ENCODE data around the gene ZBBX. TPM values are rescaled to one million over a fixed set of nuclear protein-coding genes. Genes with fewer than 3 reads are reported as not detected.

ZBBX gene
- total and polyA plus RNA-seq, 2 of the 8 experiments (the other 6 are each of a cell fraction or from before 2014, with no cell fraction given), result 0.17 to 0.84 TPM

DNA sequence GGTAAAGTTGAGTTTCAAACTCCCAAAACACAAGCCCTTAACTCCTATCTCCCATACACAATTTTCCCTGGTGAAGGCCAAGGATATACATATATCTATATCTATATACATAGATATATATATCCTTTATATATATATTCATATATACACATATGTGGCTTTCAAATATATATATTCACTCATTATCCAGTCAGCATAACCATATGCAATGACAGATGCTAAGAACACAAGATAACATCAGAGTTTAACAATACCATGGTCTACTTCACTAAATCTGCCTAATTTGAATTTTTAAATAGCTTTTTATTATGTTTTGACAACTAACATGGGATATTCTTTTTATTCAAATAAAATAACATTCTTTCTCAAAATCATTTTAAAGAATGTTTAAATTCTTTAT lies 24.7 kb downstream of the ZBBX start:
- Histone ChIP-seq H2BK120ac (replicated peaks; ENCODE audit: low read depth, low read length) (no peak overlapping the region), H2BK15ac (ENCODE audit: low read length) (no peak overlapping the region), H3K36me3 (ENCODE audit: control insufficient read depth in 2 of 4, insufficient read depth in 4 of 4, low read length in 3 of 4) (no peaks in the 10 kb centered on the region), H3K27me3 (replicated peaks in 1 of 4; ENCODE audit: control insufficient read depth in 3 of 4, extremely low read depth in 1 of 4, insufficient read depth in 3 of 4, low read length in 3 of 4) (peaks cover 0 to 1% (median 0%) of the 10 kb centered on the region in 4 experiments; a peak in 1 of 7 replicates), H2AFZ (ENCODE audit: low read length) (no peak overlapping the region), H3K79me2 (ENCODE audit: control insufficient read depth in 1 of 2, insufficient read depth in 2 of 2, low read length in 2 of 2) (no peaks in the 10 kb centered on the region), H2BK5ac (ENCODE audit: low read depth, low read length) (no peak overlapping the region), H3K18ac (ENCODE audit: extremely low read depth, low read length) (no peak overlapping the region), H2BK12ac (ENCODE audit: low read depth, low read length) (no peak overlapping the region), H2BK20ac (ENCODE audit: low read length) (no peak overlapping the region), H3K4me3 (ENCODE audit: extremely low read depth in 1 of 4, insufficient read depth in 2 of 4, low read depth in 3 of 4, low read length in 4 of 4) (no peak overlapping the region), H4K20me1 (replicated peaks in 1 of 2; ENCODE audit: control insufficient read depth in 1 of 2, insufficient read depth in 2 of 2, low read length in 2 of 2) (no peaks in the 10 kb centered on the region), H4K5ac (ENCODE audit: insufficient read length, low read depth, low read length) (no peak overlapping the region), H3K27ac (ENCODE audit: low read depth, low read length) (no peak overlapping the region), H3K79me1 (ENCODE audit: low read depth, low read length) (no peaks in the 10 kb centered on the region), H4K91ac (replicated peaks; ENCODE audit: insufficient read length, low read length) (no peak overlapping the region), H2AK5ac (ENCODE audit: low read depth, low read length) (no peak overlapping the region), H3K23me2 (ENCODE audit: low read depth, low read length) (no peaks in the 10 kb centered on the region), H3K4me2 (ENCODE audit: insufficient read depth in 1 of 2, low read depth in 2 of 2, low read length in 2 of 2) (no peak overlapping the region), H3K9ac (replicated peaks in 1 of 4; ENCODE audit: extremely low read depth in 1 of 4, low read depth in 3 of 4, low read length in 3 of 4) (no peak overlapping the region), H4K8ac (ENCODE audit: extremely low read depth, insufficient read depth, low read length) (no peak overlapping the region), H3K23ac (ENCODE audit: insufficient read length) (no peak overlapping the region), H3K9me3 (ENCODE audit: insufficient read depth in 2 of 2, low read depth in 1 of 2, low read length in 1 of 2) (no peaks in the 10 kb centered on the region), H3K14ac (ENCODE audit: insufficient read length) (no peak overlapping the region), H3K4me1 (replicated peaks in 1 of 4; ENCODE audit: control insufficient read depth in 3 of 4, insufficient read depth in 4 of 4, low read length in 3 of 4) (no peaks in the 10 kb centered on the region), H3K4ac (replicated peaks; ENCODE audit: insufficient read length, low read depth, low read length) (no peak overlapping the region), H3K56ac (replicated peaks; ENCODE audit: insufficient read length, low read depth, low read length) (no peak overlapping the region)
- TF ChIP-seq TAF7 (optimal IDR thresholded peaks at IDR 0.05; ENCODE audit: borderline replicate concordance, low read depth, low read length) (no peak), KDM1A (IDR thresholded peaks at IDR 0.05; ENCODE audit: borderline replicate concordance, low read length) (no peak), RAD21 (IDR thresholded peaks at IDR 0.05 in 1 of 2, conservative IDR thresholded peaks at IDR 0.05 in 1 of 2; ENCODE audit: low read depth in 2 of 2, low read length in 2 of 2) (no peak), HDAC2 (IDR thresholded peaks at IDR 0.05; ENCODE audit: borderline replicate concordance in 1 of 2, low read depth in 2 of 2, low read length in 2 of 2) (no peak), KDM4A (IDR thresholded peaks at IDR 0.05; ENCODE audit: low read depth, low read length, severe bottlenecking) (no peak), EP300 (IDR thresholded peaks at IDR 0.05; ENCODE audit: borderline replicate concordance in 1 of 2, low read depth in 2 of 2, low read length in 2 of 2) (no peak), CBX5 (IDR thresholded peaks at IDR 0.05; ENCODE audit: low read depth, low read length) (no peak), SAP30 (IDR thresholded peaks at IDR 0.05; ENCODE audit: insufficient read depth, insufficient replicate concordance, low read length) (no peak), SP4 (IDR thresholded peaks at IDR 0.05; ENCODE audit: low read length) (no peak), TBP (IDR thresholded peaks at IDR 0.05; ENCODE audit: low read depth, low read length) (no peak), POU5F1 (IDR thresholded peaks at IDR 0.05; ENCODE audit: low read depth, low read length) (no peak), YY1 (IDR thresholded peaks at IDR 0.05; ENCODE audit: low read depth, low read length) (no peak), ASH2L (IDR thresholded peaks at IDR 0.05; ENCODE audit: low read length) (no peak), SP2 (IDR thresholded peaks at IDR 0.05; ENCODE audit: low read length) (no peak)
- ChIA-PET CTCF (ENCODE audit: partially characterized antibody) (no interaction called here), POLR2A (ENCODE audit: partially characterized antibody) (no interaction called here)
- FAIRE-seq, result no peak
- no peak for DNase-seq (ENCODE audit: low read depth in 1 of 2, low spot score in 2 of 2)
